H9 (cell line): ENCODE measurements around the gene RASSF5. TPM values are rescaled to one million over a fixed set of nuclear protein-coding genes. Genes with fewer than 3 reads are reported as not detected.

Source experiments
- DNase-seq: peaks from one replicate; pipeline ENCODE4 v3.0.0-alpha.2; 2017
- H2AFZ ChIP-seq: one replicate; pipeline ENCODE4 v1.6.1; 2013; ENCODE audit warnings: mild to moderate bottlenecking, low read length, control low read depth, moderate library complexity
- H2AK5ac ChIP-seq: 2 replicates; pipeline ENCODE4 v1.6.1; 2013; ENCODE audit warnings: low read length, control low read depth, mixed read lengths; ENCODE audit not compliant: insufficient read length
- H2BK120ac ChIP-seq: one replicate; pipeline ENCODE4 v1.6.1; 2013; ENCODE audit warnings: low read depth, mild to moderate bottlenecking, low read length, control low read depth, inconsistent platforms; ENCODE audit not compliant: poor library complexity, severe bottlenecking
- H2BK12ac ChIP-seq: 2 replicates; pipeline ENCODE4 v1.6.1; 2013; ENCODE audit warnings: low read length, control low read depth, mixed read lengths, low read depth; ENCODE audit not compliant: insufficient read length
- H2BK15ac ChIP-seq: 2 replicates; pipeline ENCODE4 v1.6.1; 2013; ENCODE audit warnings: low read depth, low read length, control low read depth
- H2BK20ac ChIP-seq: one replicate; pipeline ENCODE4 v1.6.1; 2013; ENCODE audit warnings: low read depth, mild to moderate bottlenecking, low read length, control low read depth, inconsistent platforms; ENCODE audit not compliant: poor library complexity, severe bottlenecking
- H2BK5ac ChIP-seq: 2 replicates; pipeline ENCODE4 v1.6.1; 2013; ENCODE audit warnings: low read length, control low read depth, mixed read lengths; ENCODE audit not compliant: insufficient read length
- H3K14ac ChIP-seq: 2 replicates; pipeline ENCODE4 v1.6.1; 2013; ENCODE audit warnings: low read length, control low read depth; ENCODE audit not compliant: insufficient read depth
- H3K18ac ChIP-seq: 2 replicates; pipeline ENCODE4 v1.6.1; 2013; ENCODE audit warnings: low read depth, mild to moderate bottlenecking, mixed read lengths, low read length, control low read depth; ENCODE audit not compliant: insufficient read length
- H3K23ac ChIP-seq: 2 replicates; pipeline ENCODE4 v1.6.1; 2013; ENCODE audit warnings: low read length, control low read depth, mixed read lengths, low read depth; ENCODE audit not compliant: insufficient read length
- H3K23me2 ChIP-seq: 2 replicates; pipeline ENCODE4 v1.6.1; 2013; ENCODE audit warnings: low read depth, mild to moderate bottlenecking, mixed read lengths, low read length, control low read depth; ENCODE audit not compliant: insufficient read length, poor library complexity, severe bottlenecking
- H3K27ac ChIP-seq: 2 replicates; pipeline ENCODE4 v1.5.1; 2013; ENCODE audit warnings: low read length, control low read depth, mixed read lengths, low read depth; ENCODE audit not compliant: insufficient read length
- H3K27me3 ChIP-seq: 2 replicates; pipeline ENCODE4 v1.6.1; 2013; ENCODE audit warnings: low read length, control low read depth, inconsistent platforms; ENCODE audit not compliant: insufficient read depth
- H3K4ac ChIP-seq: 2 replicates; pipeline ENCODE4 v1.6.1; 2013; ENCODE audit warnings: low read depth, mild to moderate bottlenecking, control low read depth, inconsistent platforms, low read length, moderate library complexity
- H3K4me1 ChIP-seq: 2 replicates; pipeline ENCODE4 v1.6.1; 2013; ENCODE audit warnings: low read length, control low read depth, inconsistent platforms; ENCODE audit not compliant: insufficient read depth
- H3K4me2 ChIP-seq: 2 replicates; pipeline ENCODE4 v1.6.1; 2013; ENCODE audit warnings: low read length, control low read depth, mixed read lengths; ENCODE audit not compliant: insufficient read length, insufficient read depth
- H3K56ac ChIP-seq: 2 replicates; pipeline ENCODE4 v1.6.1; 2013; ENCODE audit warnings: low read depth, mild to moderate bottlenecking, mixed read lengths, low read length, control low read depth; ENCODE audit not compliant: insufficient read length
- H3K79me1 ChIP-seq: 2 replicates; pipeline ENCODE4 v1.6.1; 2013; ENCODE audit warnings: low read depth, mild to moderate bottlenecking, moderate library complexity, low read length, control low read depth, inconsistent platforms; ENCODE audit not compliant: insufficient read depth, poor library complexity, severe bottlenecking
- H3K79me2 ChIP-seq: 2 replicates; pipeline ENCODE4 v1.6.1; 2013; ENCODE audit warnings: low read length, control low read depth, inconsistent platforms; ENCODE audit not compliant: insufficient read depth
- H3K9ac ChIP-seq: 2 replicates; pipeline ENCODE4 v1.6.1; 2013; ENCODE audit warnings: low read length, control low read depth, mixed read lengths; ENCODE audit not compliant: insufficient read length; ENCODE audit errors: extremely low read depth
- H3K9me3 ChIP-seq: one replicate; pipeline ENCODE4 v1.6.1; 2013; ENCODE audit warnings: low read depth, low read length, inconsistent platforms; ENCODE audit not compliant: control insufficient read depth
- H3T11ph ChIP-seq: one replicate; pipeline ENCODE4 v1.6.1; 2013; ENCODE audit warnings: mild to moderate bottlenecking, low read length, control low read depth, inconsistent platforms
- H4K20me1 ChIP-seq: one replicate; pipeline ENCODE4 v1.6.1; 2013; ENCODE audit not compliant: control insufficient read depth, insufficient read length, insufficient read depth
- H4K5ac ChIP-seq: 2 replicates; pipeline ENCODE4 v1.6.1; 2013; ENCODE audit warnings: low read depth, mild to moderate bottlenecking, mixed read lengths, low read length, control low read depth; ENCODE audit not compliant: insufficient read length
- H4K8ac ChIP-seq: replicated peaks from 2 replicates; pipeline ENCODE4 v1.6.1; 2013; ENCODE audit warnings: low read length, control low read depth, mixed read lengths, low read depth; ENCODE audit not compliant: insufficient read length
- H4K91ac ChIP-seq: 2 replicates; pipeline ENCODE4 v1.6.1; 2013; ENCODE audit warnings: low read depth, mild to moderate bottlenecking, moderate library complexity, mixed read lengths, low read length, control low read depth; ENCODE audit not compliant: insufficient read length
- H3K27ac Mint-ChIP-seq, 3 experiments: 2 replicates in 2 of 3; 3 replicates in 1 of 3; pipeline ENCODE4 v1.8.0; 2020 to 2021; ENCODE audit warnings: mixed read lengths in 3 of 3, mild to moderate bottlenecking in 1 of 3, moderate library complexity in 1 of 3
- H3K27me3 Mint-ChIP-seq: 2 replicates; pipeline ENCODE4 v1.8.0; 2021; ENCODE audit warnings: low read depth, mild to moderate bottlenecking, moderate library complexity, mixed read lengths
- H3K36me3 Mint-ChIP-seq, 3 experiments: 2 replicates in 2 of 3; 3 replicates in 1 of 3; pipeline ENCODE4 v1.8.0; 2020 to 2021; ENCODE audit warnings: low read depth in 3 of 3, mixed read lengths in 3 of 3; ENCODE audit not compliant: insufficient read depth in 1 of 3
- H3K4me1 Mint-ChIP-seq, 2 experiments: 2 replicates each; pipeline ENCODE4 v1.8.0; 2020; ENCODE audit warnings: mixed read lengths in 2 of 2
- H3K4me3 Mint-ChIP-seq, 2 experiments: 2 replicates in 1 of 2; 3 replicates in 1 of 2; pipeline ENCODE4 v1.8.0; 2020 to 2021; ENCODE audit warnings: mild to moderate bottlenecking in 2 of 2, mixed read lengths in 2 of 2, moderate library complexity in 1 of 2
- H3K9me3 Mint-ChIP-seq, 2 experiments: 2 replicates in 1 of 2; 3 replicates in 1 of 2; pipeline ENCODE4 v1.8.0; 2020; ENCODE audit warnings: mild to moderate bottlenecking in 2 of 2, mixed read lengths in 2 of 2, moderate library complexity in 1 of 2
- WGBS: extraction: QIAGEN DNeasy Blood & Tissue Kit; methylation state at CpG from one replicate; pipeline ENCODE4 v1.1.7; 2013; ENCODE audit warnings: missing lambda C conversion rate, low lambda C conversion rate, mixed read lengths; ENCODE audit not compliant: insufficient read length; ENCODE audit errors: extremely low coverage; 5-methylcytosine and 5-hydroxymethylcytosine counted together
- total RNA-seq: library from RNA; stranded (reverse); gene quantifications from 2 replicates; pipeline ENCODE4 v1.2.1, GENCODE V29; 2021
- TF ChIP-seq, protein P1 (sequence below): fragments of 200-600 bp; sonication (generic); conservative IDR thresholded peaks from 3 replicates; pipeline ENCODE4 v1.8.0; 2021; ENCODE audit warnings: antibody characterized with exemption, mild to moderate bottlenecking

Gene RASSF5
- total RNA-seq, 1 experiment from 2014 or later, result 0.50 TPM

DNA sequence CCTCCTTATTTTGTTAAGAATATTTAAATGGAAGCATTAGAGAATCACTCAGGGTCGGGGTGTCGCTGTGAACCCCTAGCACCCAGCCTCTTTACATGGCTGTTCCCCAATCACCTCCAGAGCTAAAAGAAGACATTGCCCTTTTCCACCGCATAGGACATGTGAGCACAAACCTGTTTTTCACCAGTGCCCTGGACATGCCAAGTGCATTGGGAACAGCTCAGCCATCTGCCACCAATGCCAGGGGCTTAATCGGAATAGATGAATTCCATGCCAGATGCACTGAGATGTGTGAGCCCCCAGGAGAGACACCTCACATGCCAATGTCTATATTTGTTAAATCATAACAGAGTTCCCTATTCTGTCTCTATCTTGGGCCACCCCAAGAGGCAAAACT lies 71.6 kb downstream of the RASSF5 start:
- Histone ChIP-seq H4K20me1 (no peaks in the 10 kb centered on the region), H3K9me3 (no peaks in the 10 kb centered on the region), H2BK20ac (no peak overlapping the region), H2BK12ac (no peak overlapping the region), H4K8ac (no peak overlapping the region), H4K5ac (no peak overlapping the region), H2BK5ac (no peak overlapping the region), H3K27me3 (no peaks in the 10 kb centered on the region), H3K4me1 (no peaks in the 10 kb centered on the region), H3K23ac (no peak overlapping the region), H2AK5ac (no peak overlapping the region), H4K91ac (no peak overlapping the region), H2AFZ (no peak overlapping the region), H3K56ac (no peak overlapping the region), H3K9ac (no peak overlapping the region), H3K23me2 (no peaks in the 10 kb centered on the region), H3K18ac (no peak overlapping the region), H3K79me2 (no peaks in the 10 kb centered on the region), H3K4me2 (no peak overlapping the region), H3K4ac (no peak overlapping the region), H3K14ac (no peak overlapping the region), H2BK15ac (no peak overlapping the region), H2BK120ac (no peak overlapping the region), H3K27ac (no peak overlapping the region), H3T11ph (no peak overlapping the region), H3K79me1 (no peaks in the 10 kb centered on the region)
- H3K4me3 Mint-ChIP-seq, result no peak overlapping the region
- no peak for DNase-seq
- H3K36me3 Mint-ChIP-seq, result no peaks in the 10 kb centered on the region
- peaks cover 7 to 24% of the 10 kb centered on the region in 2 experiments for H3K4me1 Mint-ChIP-seq
- no peaks in the 10 kb centered on the region for H3K9me3 Mint-ChIP-seq
- no CpG with 5 or more reads among the region's 4 CpGs for WGBS
- TF ChIP-seq, protein P1, sequence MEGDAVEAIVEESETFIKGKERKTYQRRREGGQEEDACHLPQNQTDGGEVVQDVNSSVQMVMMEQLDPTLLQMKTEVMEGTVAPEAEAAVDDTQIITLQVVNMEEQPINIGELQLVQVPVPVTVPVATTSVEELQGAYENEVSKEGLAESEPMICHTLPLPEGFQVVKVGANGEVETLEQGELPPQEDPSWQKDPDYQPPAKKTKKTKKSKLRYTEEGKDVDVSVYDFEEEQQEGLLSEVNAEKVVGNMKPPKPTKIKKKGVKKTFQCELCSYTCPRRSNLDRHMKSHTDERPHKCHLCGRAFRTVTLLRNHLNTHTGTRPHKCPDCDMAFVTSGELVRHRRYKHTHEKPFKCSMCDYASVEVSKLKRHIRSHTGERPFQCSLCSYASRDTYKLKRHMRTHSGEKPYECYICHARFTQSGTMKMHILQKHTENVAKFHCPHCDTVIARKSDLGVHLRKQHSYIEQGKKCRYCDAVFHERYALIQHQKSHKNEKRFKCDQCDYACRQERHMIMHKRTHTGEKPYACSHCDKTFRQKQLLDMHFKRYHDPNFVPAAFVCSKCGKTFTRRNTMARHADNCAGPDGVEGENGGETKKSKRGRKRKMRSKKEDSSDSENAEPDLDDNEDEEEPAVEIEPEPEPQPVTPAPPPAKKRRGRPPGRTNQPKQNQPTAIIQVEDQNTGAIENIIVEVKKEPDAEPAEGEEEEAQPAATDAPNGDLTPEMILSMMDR, result no peak
- H3K27ac Mint-ChIP-seq, result no peak overlapping the region
- peaks cover 4% of the 10 kb centered on the region for H3K27me3 Mint-ChIP-seq
